ENCODE data around the gene TGM5.
A peak's percentile ranks its signal among the peaks of the same experiment; 100 is the strongest.
"Not testable (repeated sequence)": the region's sequence is repeated elsewhere in the genome, so short reads cannot be mapped to it uniquely, and the experiment has no call there.

TGM5 gene

GRCh38 chr15:43244092-43244491 is 22.6 kb downstream of the TGM5 start:
- no peak for DNase-seq

- DNase-seq: no peak
These were observed 23.6 kb downstream of the TGM5 start for GRCh38 chr15:43243020-43243645.

DNA sequence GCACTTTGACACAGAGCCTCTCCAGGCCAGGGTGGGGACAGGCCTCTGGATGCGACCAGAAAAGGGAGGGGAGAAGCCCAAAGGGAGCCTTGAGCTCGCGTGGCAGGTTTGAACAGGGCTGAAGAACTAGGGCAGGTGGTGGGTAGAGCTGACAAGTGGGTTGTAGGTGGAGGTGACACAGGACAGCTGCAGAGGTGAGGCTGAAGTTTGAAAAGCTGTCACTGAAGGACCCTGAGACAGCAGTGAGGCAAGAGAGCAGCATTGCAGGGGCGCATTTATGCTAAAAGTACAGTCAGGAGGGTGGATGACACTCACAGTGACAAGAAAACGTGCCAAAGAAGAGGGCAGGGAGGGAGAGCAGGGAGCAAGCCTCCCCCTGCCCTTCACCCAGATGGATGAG is 24.1 kb downstream of the TGM5 start:
- DNase-seq: no peak

DNA sequence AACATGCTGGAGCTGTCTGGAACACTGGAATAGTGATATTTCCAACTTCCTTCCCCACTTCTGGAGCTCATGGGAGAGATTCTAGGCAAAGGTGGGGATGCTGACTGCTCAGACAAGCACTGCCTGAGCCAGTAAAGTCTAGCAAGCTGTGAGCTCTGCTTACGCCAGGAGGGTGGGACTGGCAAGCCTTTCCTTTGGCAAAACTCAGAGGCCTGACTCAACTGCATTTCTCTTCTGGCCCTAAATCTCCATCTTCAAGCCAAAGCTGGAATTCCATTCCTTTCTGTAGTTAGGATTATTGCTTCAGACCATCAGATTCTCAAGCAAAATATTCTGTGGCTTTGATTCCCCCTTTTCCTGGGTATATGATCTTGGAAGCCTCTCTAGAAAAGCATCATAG is 25.6 kb downstream of the TGM5 start:
- DNase-seq: no peak

DNA sequence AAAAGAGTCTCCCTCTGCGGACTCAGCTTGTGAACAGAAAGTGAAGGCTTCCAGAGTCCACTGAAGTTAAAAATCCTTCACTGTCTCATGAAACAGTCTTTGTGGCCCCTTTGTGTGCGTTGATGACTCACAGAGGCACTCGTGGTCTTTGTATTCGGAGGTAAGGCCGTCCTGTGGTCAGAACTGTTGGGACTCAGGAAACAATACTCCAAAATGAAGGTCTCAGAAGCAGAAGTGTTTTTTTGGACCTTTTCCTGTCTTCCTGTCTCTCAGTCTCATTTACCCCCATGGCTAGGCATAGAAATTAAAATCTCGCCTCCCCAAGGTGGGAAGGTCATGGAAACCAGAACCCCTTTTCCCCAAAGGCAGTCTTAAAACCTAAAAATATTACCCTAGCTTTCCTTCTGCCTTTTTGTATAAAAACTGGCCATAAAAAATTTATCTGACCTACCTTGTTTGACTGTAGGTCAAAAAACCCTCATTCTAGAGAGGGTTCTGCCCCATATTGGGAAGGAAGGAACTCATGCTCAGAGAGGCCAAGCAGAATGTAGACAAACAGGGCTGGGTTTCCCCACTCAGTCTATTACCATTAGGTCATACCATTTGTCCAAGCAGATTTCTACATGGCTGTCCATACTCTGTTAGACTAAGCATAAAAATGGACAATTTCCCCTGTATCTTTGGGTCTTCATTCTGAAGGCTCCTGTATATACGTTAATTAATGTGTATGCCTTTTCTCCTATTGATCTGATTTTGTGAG is 26.8 kb downstream of the TGM5 start:
- DNase-seq: peak; percentile 45 to 70 (median 52)

GRCh38 chr15:43238671-43239131 is 28.0 kb downstream of the TGM5 start:
- DNase-seq: peak; percentile 54 to 77 (median 60)

DNA sequence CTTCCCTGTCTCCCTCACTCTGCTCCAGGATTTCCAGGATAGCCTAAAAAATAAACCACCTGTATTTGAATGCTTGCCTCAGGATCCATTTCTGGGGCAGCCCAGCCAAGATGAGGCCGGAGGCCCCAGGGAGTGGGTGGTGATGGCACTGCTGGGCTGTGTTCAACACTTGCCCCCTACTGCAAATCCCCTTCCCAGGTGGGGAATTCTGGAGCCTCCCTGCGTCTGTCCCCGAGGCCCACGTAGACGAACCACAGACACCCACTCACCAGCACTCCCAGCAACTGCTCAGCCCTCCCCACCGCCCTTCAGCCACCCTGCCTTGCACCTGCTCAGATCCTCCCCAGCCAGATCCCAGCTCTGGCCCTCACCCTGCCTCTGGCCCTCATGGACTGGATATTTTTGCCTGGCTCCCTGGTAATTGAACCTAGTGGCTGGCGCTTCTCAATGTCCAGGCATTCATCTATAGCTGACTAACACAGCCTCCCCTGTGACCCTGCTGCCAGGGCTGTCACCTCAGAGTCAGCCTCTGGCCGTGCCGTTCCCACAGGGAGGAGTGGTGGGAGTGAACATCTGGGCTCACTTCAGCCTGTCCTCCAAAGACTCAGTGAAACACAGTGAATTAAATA is 28.8 kb downstream of the TGM5 start:
- no peak for DNase-seq

DNA sequence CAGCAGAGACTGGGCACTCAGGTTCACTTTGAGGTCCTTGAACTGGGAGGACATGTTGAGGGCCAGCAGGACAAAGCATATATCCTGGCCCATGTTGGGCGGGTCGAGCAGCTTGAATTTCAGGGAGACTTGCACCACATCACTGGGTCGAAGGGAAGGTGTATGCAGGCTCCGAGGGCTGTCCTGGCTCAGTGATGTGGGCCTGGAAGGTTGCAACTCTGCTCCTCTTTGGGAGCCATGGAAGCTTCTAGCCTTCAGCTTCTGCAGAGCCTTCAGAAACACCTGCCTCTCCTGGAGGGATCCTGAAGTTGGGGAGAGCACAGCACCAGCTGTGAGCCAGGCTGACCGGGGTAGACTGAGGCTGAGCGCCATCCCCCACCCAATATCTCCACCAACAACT is 31.2 kb downstream of the TGM5 start:
- no peak for DNase-seq

DNA sequence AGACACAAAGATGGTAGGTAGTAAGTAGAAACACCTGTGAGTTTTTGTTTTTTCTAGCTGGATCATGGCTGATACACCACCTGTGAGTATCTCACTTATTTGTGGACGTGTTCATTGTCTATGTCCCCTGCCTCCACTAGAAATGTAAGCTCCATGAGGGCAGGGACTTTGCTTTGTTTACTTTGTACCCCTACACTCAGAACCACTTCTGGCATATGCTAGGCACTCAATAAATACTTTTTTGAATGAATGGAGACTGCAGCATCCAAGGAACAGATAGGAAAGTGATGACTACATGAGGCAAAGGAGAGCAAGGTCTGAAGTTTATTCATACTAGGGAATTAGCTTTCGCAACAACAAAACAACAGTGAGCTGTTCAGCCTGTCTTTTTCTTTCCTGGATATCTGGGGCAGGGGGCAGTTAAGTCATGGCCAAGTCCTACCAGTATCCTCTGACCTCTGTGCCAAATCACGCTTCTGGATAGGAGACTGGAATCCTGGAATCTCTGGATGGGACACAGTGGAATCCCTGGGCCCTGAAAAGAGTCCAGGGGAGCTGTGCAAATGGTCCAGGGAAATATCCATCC is 34.3 kb downstream of the TGM5 start:
- no peak for DNase-seq

GRCh38 chr15:43230640-43231115 is 36.0 kb downstream of the TGM5 start:
- DNase-seq: peak; percentile 4 to 17 (median 15)

GRCh38 chr15:43229977-43230376 is 36.8 kb downstream of the TGM5 start:
- DNase-seq: no peak

DNA sequence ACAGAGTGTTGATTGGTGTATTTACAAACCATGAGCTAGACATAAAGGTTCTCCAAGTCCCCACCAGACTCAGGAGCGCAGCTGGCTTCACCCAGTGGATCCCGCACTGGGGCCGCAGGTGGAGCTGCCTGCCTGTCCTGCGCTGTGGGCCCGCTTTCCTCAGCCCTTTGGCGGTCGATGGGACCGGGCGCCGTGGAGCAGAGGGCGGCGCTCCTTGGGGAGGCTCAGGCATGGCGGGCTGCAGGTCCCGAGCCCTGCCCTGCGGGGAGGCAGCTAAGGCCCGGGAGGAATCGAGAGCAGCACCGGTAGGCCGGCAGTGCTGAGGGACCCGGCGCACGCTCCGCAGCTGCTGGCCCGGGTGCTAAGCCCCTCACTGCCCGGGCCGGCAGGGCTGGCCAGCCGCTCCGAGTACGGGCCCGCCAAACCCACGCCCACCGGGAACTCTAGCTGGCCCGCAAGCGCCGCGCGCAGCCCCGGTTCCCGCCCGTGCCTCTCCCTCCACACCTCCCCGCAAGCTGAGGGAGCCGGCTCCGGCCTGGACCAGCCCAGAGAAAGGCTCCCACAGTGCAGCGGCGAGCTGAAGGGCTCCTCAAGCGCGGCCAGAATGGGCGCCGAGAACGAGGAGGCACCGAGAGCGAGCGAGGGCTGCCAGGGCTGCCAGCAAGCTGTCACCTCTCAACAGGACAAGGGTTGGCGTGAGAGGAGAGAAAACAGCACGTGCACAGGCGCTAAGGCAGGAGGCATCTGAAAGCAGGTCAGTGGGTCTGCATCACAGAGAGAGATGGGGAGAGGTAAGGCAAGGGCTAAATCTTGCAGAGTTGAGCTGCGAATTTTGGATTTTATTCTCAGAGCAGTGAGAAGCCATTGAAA is 40.1 kb downstream of the TGM5 start:
- DNase-seq: no peak

DNA sequence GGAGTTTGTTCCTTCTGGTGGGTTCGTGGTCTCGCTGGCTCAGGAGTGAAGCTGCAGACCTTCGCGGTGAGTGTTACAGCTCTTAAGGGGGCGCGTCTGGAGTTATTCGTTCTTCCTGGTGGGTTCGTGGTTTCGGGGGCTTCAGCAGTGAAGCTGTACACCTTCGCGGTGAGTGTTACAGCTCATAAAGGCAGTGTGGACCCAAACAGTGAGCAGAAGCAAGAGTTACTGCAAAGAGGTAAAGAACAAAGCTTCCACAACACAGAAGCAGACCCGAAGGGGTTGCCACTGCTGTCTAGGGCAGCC is 40.8 kb downstream of the TGM5 start:
- not testable (repeated sequence) for DNase-seq

DNA sequence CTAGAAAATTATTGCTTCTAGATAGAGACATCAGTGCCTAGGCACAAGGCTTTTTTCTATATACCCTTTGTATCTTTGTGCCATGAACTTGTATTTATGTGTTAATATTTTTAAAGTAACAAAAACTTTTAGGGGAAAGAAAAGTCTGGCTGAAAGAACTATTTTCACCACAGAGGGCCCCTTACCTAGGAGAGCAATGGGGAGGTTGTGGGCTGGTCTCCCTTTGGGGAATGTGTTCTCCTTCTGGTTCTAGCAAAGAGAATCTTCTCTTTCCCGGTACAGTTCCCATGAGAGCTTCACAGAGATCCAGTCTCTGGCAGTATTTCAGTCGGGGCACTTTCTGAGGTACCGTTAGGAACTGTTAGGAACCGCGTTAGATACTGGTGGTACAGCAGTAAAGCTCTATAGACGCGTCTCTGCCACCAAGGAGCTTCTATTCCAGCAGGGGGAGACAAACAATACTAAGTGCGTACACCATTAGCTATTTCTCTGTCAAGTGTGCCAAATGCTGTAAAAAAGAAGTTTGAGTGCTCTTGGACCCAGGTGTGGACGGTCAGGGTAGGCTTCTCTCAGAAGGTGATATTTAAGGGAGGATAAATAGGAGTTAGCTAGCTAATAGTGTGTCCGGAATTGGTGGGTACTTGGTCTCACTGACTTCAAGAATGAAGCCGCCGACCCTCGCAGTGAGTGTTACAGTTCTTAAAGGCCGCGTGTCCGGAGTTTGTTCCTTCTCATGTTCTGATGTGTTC is 41.4 kb downstream of the TGM5 start:
- DNase-seq: peak; percentile 78 to 92 (median 82)

GRCh38 chr15:43221422-43221821 is 45.3 kb downstream of the TGM5 start:
- DNase-seq: no peak

DNA sequence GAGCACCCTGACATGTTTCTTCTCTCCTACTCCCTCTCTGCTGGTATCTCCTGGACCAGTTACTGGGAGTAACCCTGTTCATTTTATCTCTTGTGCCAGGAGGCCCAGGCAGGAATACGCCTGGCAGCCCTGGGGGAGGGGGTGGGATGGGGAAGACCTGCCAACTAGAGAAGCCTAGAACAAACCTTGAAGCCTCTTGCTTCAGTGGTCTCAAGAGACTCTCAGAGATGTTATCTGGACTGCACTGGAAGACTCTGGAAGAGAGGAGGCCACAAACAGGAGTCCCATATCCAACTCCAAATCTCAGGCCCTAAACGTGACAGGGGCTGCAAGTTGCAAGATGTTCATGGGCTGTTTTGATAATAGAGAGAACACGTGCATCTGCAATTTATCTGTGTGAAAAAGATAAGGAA is 45.7 kb downstream of the TGM5 start, which contains the start of gene EPB42:
Gene EPB42, minus strand, starts transcription at position 28 of the 413 bp plus-strand sequence. CDS start 193 bp downstream, outside the sequence.
- no peak for DNase-seq

DNA sequence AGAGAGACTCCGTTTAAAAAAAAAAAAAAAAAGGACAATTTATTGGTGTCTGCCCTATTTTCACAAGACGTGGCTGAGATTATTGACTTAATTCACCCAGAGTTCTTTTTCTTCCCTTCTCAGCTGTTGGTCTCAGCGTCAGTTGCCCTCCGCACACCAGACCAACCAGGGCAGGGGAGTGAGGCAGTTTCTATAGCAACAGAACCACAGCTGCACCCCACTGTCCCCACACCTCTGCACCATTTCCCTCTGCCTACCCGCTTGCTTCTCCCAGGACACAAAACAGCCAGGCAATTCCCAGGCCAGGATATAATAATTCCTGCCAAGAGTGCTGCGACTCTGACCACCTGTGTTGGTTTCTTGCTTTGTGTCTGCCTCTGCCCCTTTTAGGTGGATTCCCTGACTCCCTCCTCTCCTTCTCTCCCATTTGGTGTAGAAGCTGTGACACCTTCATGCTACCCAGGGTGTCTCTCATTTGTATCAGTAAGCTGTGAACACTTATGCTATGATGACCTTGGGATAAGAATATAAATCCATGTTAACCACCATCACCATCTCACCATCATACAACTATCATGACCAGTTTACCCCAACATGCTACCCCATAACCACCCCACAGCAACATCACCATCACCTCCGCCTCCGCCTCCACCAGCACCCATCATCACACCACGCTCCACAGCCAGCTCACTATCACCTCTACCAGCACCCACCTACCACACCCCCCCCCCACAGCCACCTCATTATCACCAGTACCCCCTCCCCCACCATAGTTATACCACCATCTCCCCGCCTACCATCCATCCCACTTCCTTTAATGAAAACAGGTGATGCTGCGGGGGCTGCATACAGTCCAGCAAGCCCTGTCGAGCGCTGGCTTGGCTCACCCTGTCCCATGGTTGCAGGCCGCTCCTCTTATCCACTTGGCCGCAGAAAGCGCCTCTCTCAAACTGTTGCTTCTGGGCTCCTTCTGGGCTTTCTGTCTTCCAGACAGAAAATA is 46.5 kb downstream of the TGM5 start:
- DNase-seq: no peak

GRCh38 chr15:43218908-43219706 is 47.6 kb downstream of the TGM5 start:
- peak; percentile 40 to 71 (median 61) for DNase-seq

GRCh38 chr15:43215961-43216360 is 50.8 kb downstream of the TGM5 start:
- DNase-seq: no peak
